DMS153 treated with DMSO at 0.1 percent for 48 hours (cell line): ENCODE measurements around the gene GOLGA8F.
"Not testable (repeated sequence)": the region's sequence is repeated elsewhere in the genome, so short reads cannot be mapped to it uniquely, and the experiment has no call there.

ENCODE experiments used
- DNase-seq: peaks from one replicate; lab custom pipeline; 2025; ENCODE audit not compliant: unreplicated experiment; lab: John Stamatoyannopoulos, UW

The GOLGA8F gene, protein sequence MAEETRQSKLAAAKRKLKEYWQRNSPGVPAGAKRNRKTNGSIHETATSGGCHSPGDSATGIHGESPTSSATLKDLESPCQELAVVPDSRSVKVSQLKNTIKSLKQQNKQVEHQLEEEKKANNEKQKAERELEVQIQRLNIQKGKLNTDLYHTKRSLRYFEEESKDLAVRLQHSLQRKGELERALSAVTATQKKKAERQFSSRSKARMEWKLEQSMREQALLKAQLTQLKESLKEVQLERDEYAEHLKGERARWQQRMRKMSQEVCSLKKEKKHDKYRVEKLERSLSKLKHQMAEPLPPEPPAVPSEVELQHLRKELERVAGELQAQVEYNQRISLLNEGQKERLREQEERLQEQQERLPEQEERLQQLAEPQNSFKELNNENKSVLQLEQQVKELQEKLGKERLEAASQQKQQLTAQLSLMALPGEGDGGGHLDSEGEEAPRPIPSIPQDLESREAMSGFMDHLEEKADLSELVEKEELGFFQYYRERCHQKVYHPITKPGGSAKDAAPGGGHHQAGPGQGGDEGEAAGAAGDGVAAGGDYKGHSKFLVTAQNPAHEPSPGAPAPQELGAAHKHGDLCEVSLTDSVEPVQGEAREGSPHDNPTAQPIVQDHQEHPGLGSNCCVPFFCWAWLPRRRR

DNA sequence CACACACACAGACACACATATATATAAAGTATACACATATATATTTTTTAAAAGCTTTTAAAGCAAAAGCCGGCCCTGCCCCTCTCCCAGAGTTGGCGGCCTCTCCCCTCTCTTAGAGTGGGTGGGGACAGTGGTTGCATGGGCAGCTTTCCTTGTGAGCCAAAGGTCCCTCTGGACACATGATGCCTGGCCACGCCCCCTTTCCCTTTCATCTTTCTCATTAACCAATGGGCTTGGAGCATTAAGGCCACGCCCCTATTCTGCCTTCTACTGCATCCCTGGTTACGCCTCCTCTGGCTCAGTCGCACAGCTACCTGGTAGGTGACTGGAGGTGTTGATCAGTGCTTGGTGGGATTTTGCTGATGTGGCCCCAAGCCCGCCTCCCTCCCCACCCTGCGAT, at the start of gene GOLGA8F:
Gene GOLGA8F, plus strand, starts transcription at position 301 of the 400 bp plus-strand sequence. Its CDS starts 98 bp downstream, at position 399.
- not testable (repeated sequence) for DNase-seq

DNA sequence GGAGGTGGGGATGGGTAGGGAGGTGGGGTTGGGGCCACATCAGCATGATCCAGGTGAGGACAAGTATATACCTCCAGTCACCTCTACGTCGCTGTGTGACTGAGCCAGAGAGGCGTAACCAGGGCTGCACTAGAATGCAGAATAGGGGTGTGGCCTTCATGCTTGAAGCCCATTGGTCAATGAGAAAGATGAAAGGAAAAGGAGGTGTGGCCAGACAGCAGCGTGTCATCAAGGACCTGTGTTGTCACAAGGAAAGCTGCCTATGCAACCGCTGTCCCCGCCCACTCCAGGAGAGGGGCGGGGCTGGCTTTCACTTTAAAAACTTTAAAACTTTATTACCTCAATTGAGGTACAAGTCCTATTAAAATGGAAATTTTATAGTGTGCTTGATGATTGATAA, 20.5 kb upstream of the GOLGA8F start, which contains the start of gene GOLGA6L24:
Gene GOLGA6L24, minus strand, starts transcription at position 101 of the 400 bp plus-strand sequence. Its CDS starts 61 bp downstream, at position 40.
- DNase-seq, result not testable (repeated sequence)

DNA sequence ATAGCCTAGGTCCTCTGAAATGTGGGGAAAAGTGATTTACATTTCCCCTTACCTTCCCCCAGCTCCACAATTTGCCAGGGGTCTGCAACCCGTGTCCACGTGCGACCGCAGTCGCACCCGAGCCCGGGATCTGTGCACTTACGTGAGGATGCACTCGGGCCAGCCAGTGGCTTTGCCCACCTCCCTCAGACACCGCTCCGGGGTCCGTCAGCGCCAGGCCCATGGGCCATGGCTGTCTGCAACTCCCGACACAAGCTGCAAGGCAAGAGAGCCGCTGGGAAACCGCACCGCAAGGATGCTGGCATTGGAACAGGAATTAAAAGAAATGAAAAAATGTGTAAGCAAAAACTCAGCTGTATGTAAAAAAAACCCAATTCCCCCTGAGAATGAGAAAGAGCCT, 13.0 kb upstream of the GOLGA8F start:
- DNase-seq, result not testable (repeated sequence)

DNA sequence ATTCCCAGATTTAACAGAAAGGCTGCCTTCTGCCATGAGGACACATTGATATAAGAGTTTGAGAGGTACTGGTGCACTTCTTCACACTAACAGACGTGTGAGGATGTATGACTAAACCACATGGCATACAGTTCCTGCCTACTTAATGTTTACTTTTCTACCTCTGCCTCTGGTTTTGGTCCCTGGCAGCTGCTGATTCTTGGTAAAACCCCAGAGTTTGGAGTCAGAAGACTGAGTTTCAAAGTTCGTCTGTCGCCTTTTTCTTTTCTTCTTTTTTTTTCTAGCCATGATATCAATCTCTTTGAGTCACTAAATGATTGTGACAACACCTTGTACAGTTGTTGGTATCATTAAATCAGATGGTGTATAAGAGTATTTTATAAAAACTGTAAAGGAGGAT, 1.6 kb downstream of the GOLGA8F start:
- not testable (repeated sequence) for DNase-seq

DNA sequence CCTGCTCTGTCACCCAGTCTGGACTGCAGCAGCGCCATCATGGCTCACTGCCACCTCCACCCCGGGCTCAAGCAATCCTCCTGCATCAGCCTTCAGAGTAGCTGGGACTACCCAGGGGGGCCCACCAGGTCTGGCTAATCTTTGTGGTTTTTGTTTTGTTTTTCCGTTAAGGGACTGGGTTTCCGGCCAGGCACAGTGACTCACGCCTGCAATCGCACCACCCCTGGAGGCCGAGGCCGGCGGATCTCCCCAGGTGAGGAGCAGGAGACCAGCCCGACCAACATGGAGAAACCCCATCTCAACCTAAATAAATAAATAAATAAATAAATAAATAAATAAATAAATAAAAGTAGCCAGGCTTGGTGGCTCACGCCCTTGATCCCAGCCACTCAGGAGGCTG, 17.6 kb downstream of the GOLGA8F start:
- not testable (repeated sequence) for DNase-seq

DNA sequence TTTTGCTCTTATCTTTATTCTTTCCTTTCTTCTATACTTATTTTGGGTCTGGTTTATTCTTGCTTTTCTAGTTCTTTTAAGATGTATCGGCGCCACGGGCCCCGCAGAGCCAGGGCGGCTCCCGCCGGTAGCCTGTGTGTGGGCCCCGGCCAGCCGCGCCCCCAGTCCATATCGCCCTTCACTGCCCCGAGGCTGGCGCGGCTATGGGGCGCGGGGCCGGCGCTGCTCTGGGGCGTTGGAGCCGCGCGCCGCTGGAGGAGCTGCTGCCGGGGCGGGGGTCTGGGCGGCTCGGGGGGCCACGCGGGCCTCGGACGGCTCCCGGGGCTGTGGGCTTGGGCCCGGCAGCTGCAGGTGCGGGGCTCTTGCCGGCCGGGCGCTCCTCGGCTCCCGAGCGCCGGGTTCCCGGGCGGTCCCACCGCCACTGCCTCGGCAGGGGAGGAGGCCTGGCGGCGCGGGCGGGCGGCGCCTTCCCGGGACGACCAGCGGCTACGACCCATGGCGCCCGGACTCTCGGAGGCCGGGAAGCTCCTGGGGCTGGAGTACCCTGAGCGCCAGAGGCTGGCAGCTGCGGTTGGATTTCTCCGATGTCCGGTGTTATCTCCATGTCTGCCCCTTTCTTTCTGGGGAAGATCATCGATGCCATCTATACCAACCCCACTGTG, 24.4 kb downstream of the GOLGA8F start:
- DNase-seq, result not testable (repeated sequence)

DNA sequence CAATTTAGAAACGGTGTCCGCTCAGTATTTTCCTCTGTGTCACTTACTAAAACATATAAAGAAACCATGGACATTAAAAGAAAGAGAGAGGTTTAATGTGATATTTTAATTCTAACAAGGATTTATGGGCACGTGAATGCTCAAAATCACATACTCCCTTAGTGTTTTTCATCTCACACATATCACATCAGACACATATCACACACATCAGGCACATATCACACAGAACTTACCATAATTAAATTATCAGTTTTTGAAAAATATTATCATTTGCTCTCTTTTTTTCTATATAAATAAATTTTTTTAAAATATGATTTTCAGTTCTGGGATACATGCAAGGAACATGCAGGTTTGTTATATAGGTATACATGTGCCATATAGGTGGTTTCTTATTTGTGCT, 42.0 kb downstream of the GOLGA8F start:
- DNase-seq, result not testable (repeated sequence)

DNA sequence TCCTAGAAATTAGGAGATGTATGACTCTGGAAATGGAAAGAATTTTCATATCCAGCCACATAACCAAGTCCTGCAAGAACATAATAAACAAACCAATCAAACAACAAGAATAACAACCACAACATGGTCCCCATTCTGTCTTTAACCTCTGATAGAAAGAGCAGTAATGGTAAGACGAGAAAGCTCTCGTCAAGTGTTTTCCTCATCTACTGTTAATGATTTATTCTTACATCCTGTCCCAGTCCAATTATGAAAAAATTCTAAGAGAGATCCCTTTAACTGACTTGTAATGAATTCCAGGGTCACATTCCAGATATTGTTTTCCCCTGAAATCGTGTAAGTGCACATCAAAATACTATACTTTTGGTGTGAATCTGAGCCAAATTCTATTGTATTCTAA, 57.1 kb downstream of the GOLGA8F start:
- not testable (repeated sequence) for DNase-seq
